Skin of body (tissue), 2 donors: Measurements from ENCODE around the gene CCDC146. TPM values are rescaled to one million over a fixed set of nuclear protein-coding genes. Genes with fewer than 3 reads are reported as not detected.
A peak's percentile ranks its signal among the peaks of the same experiment; 100 is the strongest.
"Not testable (repeated sequence)": the region's sequence is repeated elsewhere in the genome, so short reads cannot be mapped to it uniquely, and the experiment has no call there.

ENCODE experiments used
- DNase-seq: peaks from one replicate; lab custom pipeline; 2025; lab: John Stamatoyannopoulos, UW
- total RNA-seq: library from RNA; depleted of rRNA; stranded (reverse); fragments of >200 nt; gene quantifications from one replicate; pipeline ENCODE4 v1.2.3, GENCODE V29; 2014

The CCDC146 gene
- total RNA-seq, 1 donor from 2014 or later, result 18.2 TPM

DNA sequence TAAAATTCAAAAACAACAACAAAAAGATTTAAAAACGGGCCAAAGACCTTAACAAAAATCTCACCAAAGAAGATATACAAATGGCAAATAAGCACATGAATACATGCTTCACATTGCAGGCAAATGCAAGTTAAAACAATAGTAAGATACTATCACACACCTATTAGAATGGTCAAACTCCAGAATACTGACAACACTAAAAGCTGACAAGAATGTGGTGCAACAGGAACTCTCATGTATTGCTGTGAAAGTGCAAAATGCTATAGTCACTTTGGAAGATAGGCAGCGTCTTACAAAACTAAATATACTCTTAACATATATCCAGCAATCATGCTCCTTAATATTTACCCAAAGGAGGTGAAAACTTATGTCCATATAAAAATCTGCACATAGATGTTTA lies 16.3 kb downstream of the CCDC146 start:
- not testable (repeated sequence) for DNase-seq

DNA sequence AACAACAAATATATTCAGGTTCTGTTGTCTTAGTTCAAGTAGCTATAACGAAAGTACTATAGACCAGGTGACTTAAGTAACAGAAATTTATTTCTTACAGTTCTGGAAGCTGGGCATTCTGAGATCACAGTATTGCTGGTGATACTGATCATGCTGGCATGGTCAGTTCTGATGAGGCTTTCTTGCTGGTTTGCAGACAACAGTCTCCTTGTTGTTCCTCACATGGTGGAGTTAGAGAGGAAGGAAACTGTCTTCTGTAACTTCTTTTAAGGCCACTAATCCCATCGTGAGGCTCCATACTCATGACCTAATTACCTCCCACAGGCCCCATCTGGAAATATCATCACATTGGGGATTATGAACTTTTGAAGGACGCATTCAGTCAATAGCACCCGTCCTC lies 17.9 kb downstream of the CCDC146 start:
- not testable (repeated sequence) for DNase-seq

DNA sequence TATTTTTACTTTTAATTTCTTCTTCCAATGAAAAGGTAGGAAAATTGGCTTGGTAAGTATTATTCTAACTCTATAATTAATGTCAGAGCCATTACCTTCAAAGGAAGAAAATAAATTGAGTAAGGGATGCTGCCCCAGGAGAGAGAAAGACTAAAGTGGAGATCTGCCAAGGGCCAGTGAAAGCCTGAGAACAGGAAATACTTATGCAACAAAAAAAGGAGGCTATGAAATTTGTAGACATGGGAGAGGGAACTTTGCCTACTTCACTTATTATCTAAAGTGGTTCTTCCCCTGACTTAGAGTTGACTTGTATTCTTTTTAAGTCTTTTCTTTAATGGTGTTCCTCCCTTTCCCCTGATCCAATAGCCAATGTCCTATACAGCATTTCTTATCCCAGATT lies 29.8 kb downstream of the CCDC146 start:
- DNase-seq, result not testable (repeated sequence)

DNA sequence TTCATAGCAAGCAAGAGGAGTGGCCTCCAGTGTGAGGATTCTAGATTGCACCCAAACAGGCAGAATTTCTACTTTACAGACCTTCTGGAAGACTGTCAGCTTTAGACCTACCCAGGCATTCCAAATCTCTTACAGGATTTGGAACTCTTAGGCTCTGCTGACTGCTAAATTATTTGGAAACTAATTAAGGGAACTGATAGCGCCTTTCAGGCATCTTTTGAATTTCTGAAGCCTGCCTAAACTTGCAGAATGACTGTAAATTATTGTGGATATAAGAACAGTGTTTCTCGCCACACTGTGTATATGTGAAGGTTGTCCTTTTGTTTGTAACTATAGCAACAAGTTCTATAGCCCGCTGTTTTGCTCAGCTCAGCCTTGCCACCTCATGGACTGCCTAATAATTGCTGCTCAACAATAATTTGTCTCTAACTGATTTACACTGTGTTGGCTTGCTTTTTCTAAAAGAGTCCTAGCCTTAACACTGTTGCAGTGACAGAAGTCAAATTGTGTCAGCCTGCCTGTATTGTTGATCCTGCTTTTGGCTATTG lies 32.6 kb downstream of the CCDC146 start:
- peak; percentile 5 for DNase-seq

DNA sequence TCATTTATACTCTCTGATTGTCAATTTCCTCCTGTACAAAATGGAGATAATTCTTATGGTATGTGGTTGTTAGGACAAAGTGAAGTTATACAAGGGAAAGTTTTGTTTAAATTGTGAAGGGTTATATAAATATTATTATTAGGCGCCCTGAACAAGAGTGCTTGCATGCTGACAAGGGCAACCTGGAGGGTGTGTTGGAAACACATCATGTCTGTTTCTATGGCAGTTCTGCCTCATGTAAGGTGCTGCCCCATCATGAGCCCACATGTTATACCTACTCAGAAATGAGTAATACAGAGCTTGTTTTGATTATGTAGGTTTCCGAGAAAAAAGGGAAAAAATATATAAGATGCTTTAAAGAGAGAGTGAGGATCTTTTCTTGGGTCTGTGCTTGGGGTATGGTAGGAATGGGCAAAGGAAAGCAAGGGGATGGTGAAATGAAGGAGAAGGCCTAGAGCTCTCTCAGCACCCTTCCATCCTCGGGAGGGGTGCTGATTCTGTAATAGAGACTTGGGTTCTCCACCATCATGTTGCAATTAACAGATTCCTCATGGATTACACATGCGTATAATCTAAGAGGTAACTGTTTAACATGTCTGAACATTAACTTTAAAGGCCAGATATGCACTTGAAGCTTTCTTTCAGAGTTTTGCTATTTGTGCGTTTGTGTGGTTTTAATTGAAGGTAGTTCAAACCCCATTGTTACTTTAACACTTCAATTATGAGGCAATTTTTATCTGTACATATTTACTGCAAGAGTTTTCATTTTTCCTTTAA lies 33.4 kb downstream of the CCDC146 start:
- DNase-seq, result not testable (repeated sequence)

DNA sequence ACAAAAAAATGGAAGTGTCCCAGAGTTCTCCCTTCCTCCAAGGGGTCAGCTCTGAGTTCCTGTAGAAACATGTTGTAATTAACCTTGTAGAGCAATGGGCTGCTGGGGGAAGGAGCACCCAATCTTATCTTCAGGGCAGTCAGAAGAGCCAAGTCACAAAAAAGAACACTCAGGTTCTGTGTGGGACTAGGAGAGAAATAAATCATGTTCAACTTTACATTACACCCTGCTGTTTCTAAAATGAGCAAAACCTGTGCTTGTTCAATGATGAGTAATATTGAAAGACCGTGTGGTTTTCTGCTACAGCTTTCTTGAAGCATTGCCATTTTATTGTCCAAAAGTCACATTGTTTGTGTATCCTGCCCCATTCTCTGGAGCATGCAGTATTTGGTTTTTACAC lies 34.6 kb downstream of the CCDC146 start:
- not testable (repeated sequence) for DNase-seq

DNA sequence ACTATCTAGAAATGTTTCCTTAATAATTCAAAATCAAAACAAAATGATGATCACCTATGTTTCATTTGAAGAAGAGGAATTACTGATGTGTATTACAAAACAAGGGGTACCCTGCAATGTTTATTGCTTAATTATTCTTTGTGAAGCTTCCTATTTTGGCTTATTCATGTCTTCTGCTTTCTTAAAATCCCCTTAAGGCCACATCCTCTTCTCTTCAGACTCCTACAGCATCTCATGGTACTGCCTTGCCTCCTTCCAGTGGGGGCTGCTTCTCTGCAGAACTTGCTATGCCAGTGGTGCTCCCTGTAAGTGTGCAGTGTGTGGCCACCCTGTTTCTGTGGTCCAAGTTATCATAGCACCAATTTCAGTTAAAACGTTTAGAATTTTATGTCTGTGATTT lies 35.0 kb downstream of the CCDC146 start:
- no peak for DNase-seq

DNA sequence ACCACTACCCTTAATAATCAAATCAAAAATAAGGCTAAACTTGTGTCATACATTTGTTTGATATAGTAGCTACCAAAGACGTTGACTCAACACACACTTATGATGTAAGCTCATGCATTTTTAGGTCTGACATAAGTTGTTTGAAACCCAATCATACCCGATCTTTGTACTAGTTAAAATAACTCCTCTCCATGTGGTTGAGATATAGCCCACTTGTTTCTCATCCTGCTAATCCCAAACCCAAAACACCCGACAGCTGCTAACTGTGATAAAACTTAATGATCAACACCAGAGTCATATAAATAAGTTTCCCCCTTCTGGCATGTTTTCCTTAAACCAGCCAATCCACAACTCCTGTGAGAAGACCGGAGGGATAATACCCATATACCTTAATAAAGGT lies 48.7 kb downstream of the CCDC146 start:
- DNase-seq, result not testable (repeated sequence)

DNA sequence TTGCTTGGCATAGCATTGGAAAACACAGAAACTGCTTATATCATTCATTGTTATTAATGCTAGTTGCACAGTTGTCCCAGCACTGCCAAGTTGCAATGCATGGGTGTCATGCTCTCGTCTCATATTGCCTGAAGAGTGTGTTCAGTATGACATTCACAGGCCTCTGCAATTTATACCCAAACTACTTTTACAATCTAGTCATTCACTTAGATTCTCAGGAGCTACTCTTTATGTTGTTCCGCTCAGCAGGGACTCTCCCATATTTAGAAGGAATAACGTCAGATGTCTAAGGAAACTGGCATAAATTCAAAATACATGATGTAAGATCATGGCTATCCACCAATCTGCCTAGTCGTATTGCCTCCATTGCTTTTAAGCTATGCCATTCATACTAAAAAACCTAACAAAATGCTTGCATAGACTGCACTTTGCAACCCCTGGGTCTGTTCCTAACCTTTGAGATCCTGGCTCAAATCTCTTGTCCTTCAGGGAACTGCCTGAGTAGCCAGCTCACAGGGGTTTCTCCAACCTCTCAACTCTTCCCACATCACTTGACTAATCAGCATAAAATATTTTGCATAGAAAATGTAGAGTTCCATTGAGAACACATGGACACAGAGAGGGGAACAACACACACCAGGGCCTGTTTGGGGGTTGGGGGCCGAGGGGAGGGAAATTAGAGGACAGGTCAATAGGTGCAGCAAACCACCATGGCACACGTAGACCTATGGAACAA lies 50.2 kb downstream of the CCDC146 start:
- DNase-seq, result not testable (repeated sequence)

DNA sequence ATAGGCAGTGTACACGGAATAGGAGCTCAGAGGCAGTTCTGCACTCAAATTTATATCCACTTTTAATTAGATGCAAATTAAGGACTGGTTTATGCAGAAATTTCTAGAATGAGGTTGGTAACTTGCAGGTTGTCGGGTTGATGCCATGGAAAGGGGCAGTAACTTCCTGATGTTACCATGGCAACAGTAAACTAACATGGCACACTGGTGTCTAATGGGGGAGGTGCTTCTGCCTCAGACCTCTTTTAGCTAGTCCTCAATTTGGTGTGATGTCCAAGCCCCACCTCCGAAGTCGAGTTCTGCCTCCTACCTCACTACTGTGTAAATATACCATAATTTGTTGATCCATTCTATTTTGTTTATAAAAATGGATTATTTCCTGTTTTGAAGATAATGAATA lies 52.0 kb downstream of the CCDC146 start:
- DNase-seq, result not testable (repeated sequence)

DNA sequence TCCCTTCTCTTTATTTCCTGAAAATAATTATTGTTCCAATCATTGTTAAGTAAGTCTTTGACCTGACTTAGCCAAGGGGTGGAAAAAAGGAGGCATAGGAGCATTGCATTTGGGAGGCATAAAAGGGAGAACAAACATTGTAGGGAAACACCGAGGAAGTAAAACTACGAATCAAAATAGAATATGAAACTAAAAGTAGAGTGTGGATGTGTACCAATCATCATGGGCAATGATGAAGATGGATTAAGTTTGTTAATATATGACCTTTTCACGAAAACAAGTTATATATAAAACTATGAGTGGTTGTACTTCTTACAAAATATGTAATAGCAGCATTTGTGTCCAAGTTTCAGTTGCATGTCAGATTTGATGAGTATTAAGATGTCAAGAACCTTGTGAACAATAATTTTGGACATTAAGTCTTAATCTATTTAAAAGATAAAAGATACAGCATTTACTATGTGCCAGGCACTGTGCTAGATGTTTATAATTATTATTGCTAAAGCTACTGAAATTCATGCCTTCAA lies 52.9 kb downstream of the CCDC146 start:
- DNase-seq, result not testable (repeated sequence)

DNA sequence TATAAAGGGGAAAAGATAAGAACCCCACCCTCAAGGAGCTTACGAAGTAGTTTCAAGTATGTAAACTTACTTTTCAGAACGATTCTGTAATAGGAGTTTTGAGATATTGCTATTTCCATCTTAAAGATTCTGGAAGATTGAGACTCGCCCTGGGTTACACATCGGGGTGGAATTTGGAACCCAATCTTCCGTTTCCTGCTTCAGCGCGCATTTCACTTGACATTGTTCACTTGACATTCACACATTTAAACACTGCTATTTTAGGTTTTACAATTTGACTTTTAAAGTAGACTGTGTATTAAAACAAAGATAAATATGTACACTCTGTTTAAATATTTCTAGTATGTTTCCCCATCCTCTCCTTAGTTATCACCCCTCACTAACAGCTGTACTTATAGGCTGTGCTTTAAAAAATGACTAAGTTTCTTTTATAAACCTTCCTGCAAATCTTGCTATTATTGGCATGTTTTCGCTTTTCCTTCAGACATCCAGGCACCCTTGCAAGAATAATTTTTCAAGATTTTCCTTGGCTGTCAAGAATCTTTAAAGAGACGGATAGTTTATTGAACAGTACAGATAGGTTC lies 55.0 kb downstream of the CCDC146 start:
- not testable (repeated sequence) for DNase-seq

DNA sequence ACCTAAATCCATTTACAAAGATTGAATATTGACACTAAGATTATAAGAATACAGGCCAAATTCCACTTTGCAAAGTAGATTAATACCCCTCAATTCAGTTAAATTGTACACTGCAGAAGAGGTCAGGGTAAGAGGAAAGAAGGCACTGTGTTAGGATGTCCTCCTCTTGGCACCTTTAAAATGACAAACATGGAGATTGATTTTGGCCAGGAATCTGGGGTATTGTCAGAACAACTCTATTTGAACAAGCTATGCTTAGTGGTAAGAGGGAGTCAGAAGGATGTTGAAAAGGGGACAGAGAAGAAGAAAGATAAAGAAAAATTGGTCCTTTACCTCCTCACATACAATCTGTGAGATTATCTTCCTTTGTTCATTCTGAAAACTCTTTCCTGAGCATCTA lies 55.6 kb downstream of the CCDC146 start:
- DNase-seq, result not testable (repeated sequence)

DNA sequence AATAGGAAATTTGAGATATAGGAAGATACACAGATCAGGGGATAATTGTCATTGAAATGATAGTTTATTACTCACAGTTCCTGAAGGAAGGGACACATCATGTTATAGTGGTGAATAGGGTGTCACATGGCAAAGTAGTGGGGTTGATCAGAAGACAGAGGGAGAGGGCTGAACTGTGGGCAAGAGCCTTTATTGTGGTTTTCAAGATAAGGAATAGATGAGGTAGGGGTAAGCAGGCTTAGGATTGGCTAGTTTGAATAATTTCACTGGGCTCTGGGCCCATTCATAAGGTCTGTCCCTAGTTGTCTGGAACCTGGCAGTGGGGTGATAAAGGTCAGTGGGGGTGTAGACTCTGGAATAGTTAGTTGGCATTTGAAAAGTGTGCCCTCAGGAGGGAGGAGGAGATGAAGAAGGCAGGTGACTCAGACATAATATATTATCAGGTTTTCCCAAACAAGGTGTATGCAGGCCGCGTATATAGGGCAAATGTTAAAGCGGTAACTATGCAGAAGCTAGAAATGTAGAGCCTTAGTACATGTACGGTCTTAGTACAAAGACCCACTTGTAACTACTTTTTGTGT lies 58.7 kb downstream of the CCDC146 start:
- no peak for DNase-seq

DNA sequence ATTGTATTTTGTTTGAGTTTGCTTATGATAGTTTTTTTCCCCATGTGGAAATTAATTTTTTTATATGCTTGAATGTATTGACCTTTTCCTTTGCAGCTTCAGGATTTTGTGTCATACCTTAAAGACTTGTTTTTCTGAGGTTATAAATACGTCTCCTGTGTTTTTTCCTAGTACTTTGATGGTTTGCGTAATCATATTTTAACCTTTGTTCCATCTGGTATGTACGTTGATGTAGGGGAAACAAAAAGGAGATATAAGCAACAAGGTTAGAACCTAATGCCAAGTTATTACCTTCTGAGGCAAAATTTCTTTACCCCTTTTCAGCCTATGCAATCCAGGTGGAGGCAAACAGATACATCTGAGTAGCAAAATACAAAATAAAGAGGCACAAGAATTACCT lies 59.3 kb downstream of the CCDC146 start:
- DNase-seq, result no peak

DNA sequence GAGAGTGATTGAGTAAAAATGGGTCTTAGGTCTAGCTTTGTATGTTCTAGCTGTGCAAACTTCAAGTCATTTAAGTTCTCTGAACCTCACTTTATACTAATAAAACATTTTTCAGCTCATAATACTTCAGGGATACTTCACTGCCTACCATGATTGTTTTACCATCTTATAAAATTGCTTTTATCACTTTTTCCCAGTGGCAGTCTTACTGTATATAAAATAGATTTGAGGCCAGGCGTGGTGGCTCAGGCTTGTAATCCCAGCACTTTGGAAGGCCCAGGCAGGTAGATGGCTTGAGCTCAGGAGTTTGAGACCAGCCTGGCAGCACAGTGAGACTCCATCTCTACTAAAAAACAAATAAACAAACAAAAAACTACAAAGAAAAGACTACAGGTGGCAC lies 59.8 kb downstream of the CCDC146 start:
- DNase-seq, result no peak

DNA sequence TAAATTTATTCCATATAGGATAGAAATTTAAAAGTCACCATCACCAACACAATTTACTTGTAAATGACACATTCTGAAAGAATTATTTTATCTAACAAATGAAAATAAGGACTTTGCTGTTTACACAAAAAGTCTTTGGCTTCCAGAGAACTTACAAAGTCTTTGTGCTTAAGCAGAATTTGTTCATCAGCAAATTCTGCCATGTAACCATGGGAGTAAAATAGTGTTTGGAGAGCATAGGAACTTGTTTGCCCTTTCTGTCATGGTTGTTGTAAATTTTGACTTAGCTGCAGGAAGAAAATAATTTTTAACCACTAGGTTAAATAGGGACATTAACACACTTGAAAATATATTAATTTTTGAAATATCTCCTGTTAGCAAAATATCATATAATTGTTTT lies 62.0 kb downstream of the CCDC146 start:
- no peak for DNase-seq

DNA sequence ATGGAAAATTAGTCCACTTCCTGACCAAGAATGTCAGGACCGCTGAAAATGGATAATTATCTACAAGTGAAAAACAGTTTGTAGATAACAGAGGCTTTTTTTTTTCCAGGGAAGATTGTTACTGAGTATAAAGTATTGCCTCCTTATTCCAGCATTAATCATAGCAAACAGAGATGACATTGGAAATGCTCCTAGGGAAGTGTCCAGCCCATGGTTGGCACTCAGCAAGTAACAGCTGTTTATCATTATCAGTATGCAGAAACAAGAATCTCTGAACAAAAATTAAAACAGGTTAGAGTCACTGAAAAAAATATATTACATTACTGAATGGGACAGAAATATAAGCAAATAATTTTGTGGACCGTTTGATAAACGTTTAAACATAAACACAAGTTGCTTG lies 62.6 kb downstream of the CCDC146 start:
- peak; percentile 26 for DNase-seq

DNA sequence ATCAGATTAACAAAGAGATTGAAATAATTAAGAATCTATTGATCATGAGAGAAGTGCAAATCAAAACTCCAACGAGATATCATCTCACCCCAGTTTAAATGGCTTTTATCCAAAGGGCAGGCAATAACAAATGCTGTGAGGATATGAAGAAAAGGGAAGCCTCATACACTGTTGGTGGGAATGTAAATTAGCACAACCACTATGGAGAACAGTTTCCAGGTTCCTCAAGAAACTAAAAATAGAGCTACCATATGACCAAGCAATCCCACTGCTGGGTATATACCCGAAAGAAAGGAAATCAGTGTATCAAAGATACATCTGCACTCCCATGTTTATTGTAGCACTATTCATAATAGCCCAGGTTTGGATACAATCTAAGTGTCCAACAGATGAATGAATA lies 63.5 kb downstream of the CCDC146 start:
- no peak for DNase-seq

DNA sequence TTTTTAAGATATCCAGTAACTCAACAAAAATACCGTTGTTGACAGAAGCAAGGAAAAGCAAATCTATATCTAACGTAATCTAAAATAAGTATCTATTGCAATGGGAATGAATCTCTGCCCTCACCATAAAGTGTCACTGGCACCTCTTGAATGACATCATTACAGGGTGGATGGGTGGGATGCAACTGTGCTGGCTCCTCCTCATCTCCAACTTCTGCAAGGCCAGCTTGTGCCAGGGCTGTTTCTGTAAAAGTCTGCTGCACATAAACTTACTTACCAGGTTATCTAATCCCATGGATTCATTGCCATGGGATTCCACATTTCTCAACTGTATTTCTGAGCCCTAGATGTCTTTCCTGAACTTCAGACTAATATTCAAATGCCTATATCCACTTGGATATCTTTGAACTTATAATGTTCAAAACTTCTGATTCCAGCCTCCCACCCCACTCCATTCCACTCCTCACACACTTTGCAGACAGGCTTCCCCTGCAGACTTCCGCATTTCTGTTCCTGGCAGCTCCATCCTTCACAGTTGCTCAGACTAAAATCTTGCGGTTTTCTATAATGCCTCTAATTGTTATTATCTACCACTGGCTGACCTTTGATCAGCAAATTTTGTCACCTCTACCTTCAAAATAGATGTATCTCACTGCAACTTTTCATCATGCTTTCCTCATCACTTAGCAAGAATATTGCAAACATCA lies 66.5 kb downstream of the CCDC146 start:
- no peak for DNase-seq

DNA sequence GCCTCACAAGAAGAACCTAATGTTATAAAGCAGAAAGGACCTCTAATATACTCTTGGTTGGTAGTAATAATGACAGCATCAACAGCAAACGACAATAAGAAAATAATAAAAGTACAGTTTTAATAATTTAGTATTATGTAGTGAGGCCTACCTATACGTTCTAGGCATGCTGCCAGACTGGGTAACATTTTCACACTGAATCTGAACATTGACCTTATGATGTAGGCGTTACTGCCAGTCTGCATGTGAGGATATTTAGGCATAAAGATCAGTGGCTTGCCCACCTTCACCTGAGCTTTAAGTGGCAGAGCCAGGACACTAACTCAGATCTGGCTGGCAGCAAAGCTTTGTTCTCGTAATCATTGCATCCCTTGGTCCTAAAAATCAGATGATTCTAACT lies 74.7 kb downstream of the CCDC146 start:
- DNase-seq, result no peak
